Rectal smooth muscle tissue (tissue), 1 donor: ENCODE results near the gene IPMK.
"Not testable (repeated sequence)": the region's sequence is repeated elsewhere in the genome, so short reads cannot be mapped to it uniquely, and the experiment has no call there.

Source experiments
- H3K27ac ChIP-seq: one replicate; pipeline ENCODE4 v1.7.0; 2013; ENCODE audit warnings: low read depth, low read length, inconsistent platforms
- H3K27me3 ChIP-seq: one replicate; pipeline ENCODE4 v1.7.0; 2013; ENCODE audit warnings: low read length; ENCODE audit not compliant: control insufficient read depth, insufficient read depth
- H3K36me3 ChIP-seq: one replicate; pipeline ENCODE4 v1.7.0; 2013; ENCODE audit warnings: low read length; ENCODE audit not compliant: control insufficient read depth, insufficient read depth
- H3K4me1 ChIP-seq: one replicate; pipeline ENCODE4 v1.7.0; 2013; ENCODE audit warnings: low read length; ENCODE audit not compliant: control insufficient read depth, insufficient read depth
- H3K4me3 ChIP-seq: one replicate; pipeline ENCODE4 v1.7.0; 2013; ENCODE audit warnings: low read length
- H3K9ac ChIP-seq: one replicate; pipeline ENCODE4 v1.7.0; 2013; ENCODE audit warnings: low read length

The IPMK gene

GRCh38 chr10:58157076-58157766, 110.5 kb downstream of the IPMK start:
- Histone ChIP-seq H3K27ac (no peak overlapping the region), H3K4me1 (no peaks in the 10 kb centered on the region), H3K27me3 (no peaks in the 10 kb centered on the region), H3K36me3 (no peaks in the 10 kb centered on the region), H3K4me3 (no peak overlapping the region), H3K9ac (no peak overlapping the region)

DNA sequence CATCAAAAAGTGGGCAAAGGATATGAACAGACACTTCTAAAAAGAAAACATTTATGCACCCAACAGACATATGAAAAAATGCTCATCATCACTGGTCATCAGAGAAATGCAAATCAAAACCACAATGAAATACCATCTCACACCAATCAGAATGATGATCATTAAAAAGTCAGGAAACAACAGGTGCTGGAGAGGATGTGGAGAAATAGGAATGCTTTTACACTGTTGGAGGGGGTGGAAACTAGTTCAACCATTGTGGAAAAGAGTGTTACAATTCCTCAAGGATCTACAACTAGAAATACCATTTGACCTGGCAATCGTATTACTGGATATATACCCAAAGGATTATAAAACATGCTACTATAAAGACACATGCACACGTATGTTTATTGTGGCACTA, 111.8 kb downstream of the IPMK start:
- H3K4me1 ChIP-seq, H3K9ac ChIP-seq, H3K27me3 ChIP-seq, H3K4me3 ChIP-seq, H3K27ac ChIP-seq, H3K36me3 ChIP-seq: not testable (repeated sequence)

DNA sequence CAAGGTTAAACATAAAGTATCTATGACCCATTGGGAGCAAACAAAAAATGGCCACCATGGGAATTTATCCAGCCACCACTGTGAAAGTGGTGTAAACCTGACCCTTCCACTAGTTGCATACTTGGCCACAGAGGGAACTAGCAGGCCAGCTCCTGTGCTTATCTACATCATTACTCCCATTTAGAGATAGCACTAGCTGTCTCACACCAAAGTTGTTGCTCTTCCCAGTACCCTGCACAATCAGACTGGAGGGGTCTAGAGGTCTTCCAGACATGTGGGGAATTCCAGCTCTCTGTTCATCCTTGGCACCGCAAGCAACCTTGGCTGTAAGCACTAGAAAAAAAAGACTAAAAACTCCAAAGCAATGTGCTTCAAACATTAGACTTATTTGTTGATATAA, 113.9 kb downstream of the IPMK start:
- no peak overlapping the region for H3K4me3 ChIP-seq
- H3K27ac ChIP-seq = no peak overlapping the region
- no peak overlapping the region for H3K9ac ChIP-seq
- no peaks in the 10 kb centered on the region for H3K4me1 ChIP-seq
- H3K36me3 ChIP-seq = no peaks in the 10 kb centered on the region
- no peaks in the 10 kb centered on the region for H3K27me3 ChIP-seq

DNA sequence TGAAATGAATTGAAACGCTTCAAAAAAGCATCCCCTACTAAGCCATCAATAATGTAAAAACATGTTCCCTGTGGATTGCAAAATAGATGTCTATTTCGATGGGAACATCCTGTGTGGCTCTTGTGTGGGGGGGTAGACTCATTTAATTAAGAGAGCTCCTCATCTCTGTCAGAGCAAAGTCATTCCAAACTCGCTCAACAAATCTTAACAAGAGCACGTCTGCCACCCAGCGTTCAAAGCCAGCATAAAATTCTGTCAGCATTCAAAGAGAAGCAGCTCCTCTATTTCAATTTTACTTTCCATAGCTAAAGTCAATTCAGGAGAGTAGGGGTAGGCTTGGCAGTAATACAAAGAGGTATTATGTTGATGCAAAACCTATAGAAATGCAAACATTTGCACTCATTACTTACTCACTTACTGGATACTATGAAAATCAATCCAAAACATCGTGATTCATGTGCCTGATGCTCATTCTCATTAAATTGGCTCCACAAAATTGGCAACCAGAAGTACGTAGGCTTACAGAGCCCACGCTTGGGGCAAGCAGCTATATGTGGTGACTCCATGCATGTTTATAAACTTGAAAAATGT, 114.9 kb downstream of the IPMK start:
- no peaks in the 10 kb centered on the region for H3K36me3 ChIP-seq
- no peaks in the 10 kb centered on the region for H3K27me3 ChIP-seq
- no peak overlapping the region for H3K27ac ChIP-seq
- no peak overlapping the region for H3K4me3 ChIP-seq
- H3K4me1 ChIP-seq = no peaks in the 10 kb centered on the region
- no peak overlapping the region for H3K9ac ChIP-seq

DNA sequence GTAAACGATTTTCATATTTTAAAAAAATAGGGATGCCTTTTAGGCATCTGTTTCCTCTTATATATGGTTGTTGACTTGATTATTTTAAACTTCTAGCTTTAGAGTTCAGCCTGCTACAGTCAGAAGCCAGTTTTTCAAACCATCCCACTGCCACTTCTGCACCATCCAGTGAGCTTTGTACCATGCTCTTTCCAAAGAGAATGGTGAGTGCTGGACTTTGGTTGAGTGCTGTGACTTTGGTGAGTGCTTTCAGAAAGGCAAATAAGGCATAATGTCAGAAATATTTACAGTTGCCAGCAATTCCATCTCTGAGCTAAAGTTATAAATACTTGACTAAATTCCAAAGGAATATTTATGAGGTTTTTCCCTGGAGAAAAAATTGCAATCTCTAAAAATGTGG, 117.4 kb downstream of the IPMK start:
- Histone ChIP-seq H3K9ac (no peak overlapping the region), H3K27me3 (no peaks in the 10 kb centered on the region), H3K36me3 (no peaks in the 10 kb centered on the region), H3K4me3 (no peak overlapping the region), H3K4me1 (no peaks in the 10 kb centered on the region), H3K27ac (no peak overlapping the region)

DNA sequence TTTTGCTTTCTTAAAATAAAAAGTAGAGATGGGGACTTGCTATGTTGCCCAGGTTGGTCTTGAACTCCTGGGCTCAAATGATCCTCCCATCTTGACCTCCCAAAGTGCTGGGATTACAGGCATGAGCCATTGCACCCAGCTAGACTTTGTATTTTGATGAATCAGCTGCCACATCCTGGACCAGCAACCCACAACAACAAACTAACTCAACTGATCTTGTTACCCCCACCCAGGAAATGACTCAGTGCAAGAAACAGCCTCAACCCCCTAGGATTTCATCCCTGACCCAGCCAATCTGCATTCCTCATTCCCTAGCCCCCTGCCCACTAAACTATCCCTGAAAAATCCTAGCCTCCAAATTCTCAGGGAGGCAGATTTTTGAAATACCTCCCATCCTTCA, 123.8 kb downstream of the IPMK start:
- H3K4me1 ChIP-seq = no peaks in the 10 kb centered on the region
- H3K36me3 ChIP-seq = no peaks in the 10 kb centered on the region

More for the DNA sequence above, 123.8 kb downstream of the IPMK start:
- no peaks in the 10 kb centered on the region for H3K27me3 ChIP-seq
- H3K4me3 ChIP-seq = no peak overlapping the region
- H3K27ac ChIP-seq = no peak overlapping the region
- H3K9ac ChIP-seq = no peak overlapping the region
